Esophagus squamous epithelium (tissue), 5 donors: ENCODE data around the gene GBE1. TPM values are rescaled to one million over a fixed set of nuclear protein-coding genes. Genes with fewer than 3 reads are reported as not detected.

Experiments used
- DNase-seq: peaks from one replicate; lab custom pipeline; 2025; lab: John Stamatoyannopoulos, UW
- H3K27ac ChIP-seq, 4 donors: fragments of 200-600 bp; sonication (generic); one replicate each; pipeline ENCODE4 v1.5.1; 2016 to 2019; ENCODE audit warnings: mild to moderate bottlenecking in 1 of 4
- H3K27me3 ChIP-seq, 4 donors: fragments of 200-600 bp; sonication (generic); 1 replicate in 3 of 4; 2 replicates in 1 of 4; pipeline versions ENCODE4 v1.5.1 to v1.6.0; 2017 to 2021; ENCODE audit warnings: antibody characterized with exemption in 1 of 4
- H3K36me3 ChIP-seq, 3 donors: fragments of 200-600 bp; sonication (generic); one replicate each; pipeline ENCODE4 v1.5.1; 2016 to 2019
- H3K4me1 ChIP-seq, 3 donors: fragments of 200-600 bp; sonication (generic); one replicate each; pipeline ENCODE4 v1.5.1; 2017 to 2019
- H3K4me3 ChIP-seq, 4 donors: fragments of 200-600 bp; sonication (generic); 1 replicate in 3 of 4; 2 replicates in 1 of 4; pipeline ENCODE4 v1.5.1; 2016 to 2019; ENCODE audit warnings: mild to moderate bottlenecking in 2 of 4, moderate library complexity in 1 of 4
- H3K9me3 ChIP-seq, 3 donors: fragments of 200-600 bp; sonication (generic); one replicate each; pipeline ENCODE4 v1.5.1; 2016 to 2019
- CTCF ChIP-seq, 6 experiments: fragments of 450-650 bp in 4 of 6; fragments of 200-600 bp in 2 of 6; sonication (generic) in 2 of 6; IDR thresholded peaks; one replicate each; pipeline ENCODE4 v1.5.1; 2016 to 2019; ENCODE audit warnings: antibody characterized with exemption in 6 of 6, mild to moderate bottlenecking in 4 of 6, moderate library complexity in 4 of 6
- POLR2A ChIP-seq, 4 donors: fragments of 450-650 bp; IDR thresholded peaks; one replicate each; pipeline ENCODE4 v1.6.1; 2017; ENCODE audit warnings: antibody characterized with exemption in 4 of 4, mild to moderate bottlenecking in 4 of 4, moderate library complexity in 3 of 4
- whole genome bisulfite sequencing, 2 donors: methylation state at CpG; one replicate each; pipeline ENCODE4 v1.1.5; 2018; 5-methylcytosine and 5-hydroxymethylcytosine counted together
- intact Hi-C: fragments of 100-400 bp; cut with DNase I; formaldehyde crosslinking; loops from one replicate; pipeline ENCODE4 v1.15.0; 2022
- total RNA-seq, 4 donors: library from RNA; depleted of rRNA; stranded (reverse); fragments of >200 nt; gene quantifications; one replicate each; pipeline ENCODE4 v1.1.0, GENCODE V29; 2016
- donor health status: DM: yes; HTN: yes; CAD: no.

Gene GBE1
- total RNA-seq, 4 donors from 2014 or later, result 19.2 to 37.2 (median 29.7) TPM

- H3K27ac ChIP-seq, result no peak overlapping the region
- no peak for DNase-seq
- H3K27me3 ChIP-seq, result no peaks in the 10 kb centered on the region
- H3K9me3 ChIP-seq, result no peaks in the 10 kb centered on the region
- WGBS, 2 donors, result 71 to 83% methylated on average over 2 of the region's 2 CpGs
- intact Hi-C loops, result no loop called here
- no peaks in the 10 kb centered on the region for H3K36me3 ChIP-seq
- TF ChIP-seq CTCF (IDR thresholded peaks at IDR 0.05), result no peak
- no peaks in the 10 kb centered on the region for H3K4me1 ChIP-seq
- no peak overlapping the region for H3K4me3 ChIP-seq
These were observed 206.6 kb downstream of the GBE1 start for GRCh38 chr3:81554801-81555200.

GRCh38 chr3:81554388-81554787, 207.1 kb downstream of the GBE1 start:
- 36 to 40% methylated on average over 1 of the region's 1 CpG for WGBS, 2 donors
- intact Hi-C loops, result no loop called here
- Histone ChIP-seq H3K27me3 (no peaks in the 10 kb centered on the region), H3K9me3 (no peaks in the 10 kb centered on the region), H3K4me3 (no peak overlapping the region), H3K36me3 (peaks cover 0 to under 1% (median 0%) of the 10 kb centered on the region in 3 donors), H3K4me1 (no peaks in the 10 kb centered on the region), H3K27ac (no peak overlapping the region)
- no peak for DNase-seq
- TF ChIP-seq POLR2A (IDR thresholded peaks at IDR 0.05), result no peak
- TF ChIP-seq CTCF (IDR thresholded peaks at IDR 0.05), result no peak

- no peaks in the 10 kb centered on the region for H3K27me3 ChIP-seq
- TF ChIP-seq POLR2A (IDR thresholded peaks at IDR 0.05) (no peak), CTCF (IDR thresholded peaks at IDR 0.05) (no peak)
- intact Hi-C loops, result no loop called here
- 76 to 97% methylated on average over 2 of the region's 2 CpGs for WGBS, 2 donors
- H3K36me3 ChIP-seq, result peaks cover 0 to 14% (median 0%) of the 10 kb centered on the region in 3 donors
- DNase-seq, result no peak
- H3K9me3 ChIP-seq, result peaks cover 0 to 8% (median 0%) of the 10 kb centered on the region in 3 donors
- no peak overlapping the region for H3K4me3 ChIP-seq
- no peaks in the 10 kb centered on the region for H3K4me1 ChIP-seq
- H3K27ac ChIP-seq, result no peak overlapping the region
These were observed 211.0 kb downstream of the GBE1 start for GRCh38 chr3:81550415-81550814.

GRCh38 chr3:81549831-81550230, 211.6 kb downstream of the GBE1 start:
- Histone ChIP-seq H3K4me3 (no peak overlapping the region), H3K36me3 (peaks cover 0 to 14% (median 0%) of the 10 kb centered on the region in 3 donors), H3K27me3 (no peaks in the 10 kb centered on the region), H3K9me3 (peaks cover 0 to 8% (median 0%) of the 10 kb centered on the region in 3 donors), H3K27ac (no peak overlapping the region), H3K4me1 (no peaks in the 10 kb centered on the region)
- WGBS, 2 donors, result 92 to 94% methylated on average over 2 of the region's 2 CpGs
- intact Hi-C loops, result no loop called here
- TF ChIP-seq CTCF (IDR thresholded peaks at IDR 0.05), result no peak
- TF ChIP-seq POLR2A (IDR thresholded peaks at IDR 0.05), result no peak
- DNase-seq, result no peak

- Histone ChIP-seq H3K9me3 (peaks cover 0 to 8% (median 0%) of the 10 kb centered on the region in 3 donors), H3K36me3 (peaks cover 0 to 14% (median 0%) of the 10 kb centered on the region in 3 donors), H3K27ac (no peak overlapping the region), H3K4me3 (no peak overlapping the region), H3K4me1 (no peaks in the 10 kb centered on the region), H3K27me3 (no peaks in the 10 kb centered on the region)
- TF ChIP-seq CTCF (IDR thresholded peaks at IDR 0.05) (no peak), POLR2A (IDR thresholded peaks at IDR 0.05) (no peak)
- intact Hi-C loops, result no loop called here
- no peak for DNase-seq
- WGBS, 2 donors, result 75 to 86% methylated on average over 1 of the region's 1 CpG
These were observed 212.1 kb downstream of the GBE1 start for GRCh38 chr3:81549388-81549787.
